NCI-H146 treated with DMSO at 0.1 percent for 48 hours (cell line): ENCODE data around the gene ZNF574.

Experiments used
- DNase-seq: peaks from one replicate; lab custom pipeline; 2025; ENCODE audit not compliant: unreplicated experiment; lab: John Stamatoyannopoulos, UW

ZNF574 gene

GRCh38 chr19:42079886-42080763, 4.2 kb downstream of the ZNF574 start:
- no peak for DNase-seq

- no peak for DNase-seq
These were observed 4.9 kb downstream of the ZNF574 start for GRCh38 chr19:42080764-42081375.

- no peak for DNase-seq
These were observed 5.7 kb downstream of the ZNF574 start for GRCh38 chr19:42081584-42082203.

- no peak for DNase-seq
These were observed 7.6 kb downstream of the ZNF574 start for GRCh38 chr19:42083537-42083936.

- no peak for DNase-seq
These were observed 10.3 kb downstream of the ZNF574 start for GRCh38 chr19:42086188-42086736.

GRCh38 chr19:42086770-42087550, 11.0 kb downstream of the ZNF574 start:
- no peak for DNase-seq

GRCh38 chr19:42088471-42089190, 12.7 kb downstream of the ZNF574 start:
- no peak for DNase-seq

GRCh38 chr19:42089191-42089750, 13.3 kb downstream of the ZNF574 start:
- DNase-seq: no peak

- no peak for DNase-seq
These were observed 13.8 kb downstream of the ZNF574 start for GRCh38 chr19:42089772-42090171.

GRCh38 chr19:42090672-42091071, 14.7 kb downstream of the ZNF574 start:
- no peak for DNase-seq

- no peak for DNase-seq
These were observed 15.3 kb downstream of the ZNF574 start for GRCh38 chr19:42091300-42091699.

GRCh38 chr19:42091742-42092141, 15.8 kb downstream of the ZNF574 start:
- no peak for DNase-seq

GRCh38 chr19:42092350-42092749, 16.4 kb downstream of the ZNF574 start:
- DNase-seq: peak; percentile 24

- no peak for DNase-seq
These were observed 17.5 kb downstream of the ZNF574 start for GRCh38 chr19:42093505-42093904.

- DNase-seq: no peak
These were observed 18.0 kb downstream of the ZNF574 start for GRCh38 chr19:42093926-42094325.

- no peak for DNase-seq
These were observed 19.3 kb downstream of the ZNF574 start for GRCh38 chr19:42095142-42095813.

GRCh38 chr19:42095814-42096230, 19.9 kb downstream of the ZNF574 start:
- DNase-seq: no peak

- no peak for DNase-seq
These were observed 20.4 kb downstream of the ZNF574 start for GRCh38 chr19:42096255-42096837.

GRCh38 chr19:42097461-42097860, 21.5 kb downstream of the ZNF574 start:
- DNase-seq: no peak
